Measurements from ENCODE around the gene CHCHD6. TPM values are rescaled to one million over a fixed set of nuclear protein-coding genes. Genes with fewer than 3 reads are reported as not detected.

CHCHD6 gene
- total and polyA plus RNA-seq, 2 donors (not counting 3 experiments of a cell fraction or from before 2014, with no cell fraction given): 8.4 to 10.1 TPM

DNA sequence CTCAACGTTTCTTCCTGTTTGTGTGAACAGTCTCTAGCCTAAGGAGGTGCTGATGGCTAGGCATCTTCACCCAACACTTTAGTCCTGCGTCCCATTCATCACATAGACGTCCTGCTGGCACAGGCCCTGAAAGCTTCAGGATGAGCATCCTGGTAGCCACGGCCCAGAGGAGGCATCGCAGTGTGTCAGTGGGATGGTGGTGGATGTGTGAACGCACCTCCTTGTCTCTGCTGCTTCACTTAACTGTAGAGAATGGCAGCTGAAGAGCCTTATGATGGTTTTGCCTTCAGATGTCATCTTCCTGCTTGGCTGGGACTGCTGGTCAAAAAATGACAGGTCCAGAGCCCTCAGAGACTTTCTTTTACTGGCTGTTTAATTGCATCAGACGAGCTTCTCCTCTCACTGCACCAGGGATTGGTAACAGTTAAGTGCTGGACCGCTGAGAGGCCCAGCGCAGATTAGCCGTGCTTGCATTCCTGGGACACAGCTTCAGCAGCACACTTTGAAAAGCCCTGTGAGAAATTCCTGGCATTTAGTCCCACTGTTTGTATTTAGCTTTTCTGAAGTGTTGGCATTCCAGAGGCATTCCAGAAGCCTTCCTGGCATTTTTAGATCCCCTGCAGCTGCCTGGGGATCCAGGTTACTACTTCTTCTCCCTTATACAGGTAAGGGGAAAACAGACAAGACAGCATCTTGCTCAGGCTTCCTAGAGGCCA, 146.5 kb downstream of the CHCHD6 start:
- dilution Hi-C loops (cut with MboI; ENCODE audit: extremely low pct_ligation_motif_present, low sequenced_read_pairs): no loop called here
- DNase-seq (ENCODE audit: low read depth, low spot score): no peak

More for the DNA sequence above, 146.5 kb downstream of the CHCHD6 start:
- TF ChIP-seq POLR2A (IDR thresholded peaks at IDR 0.05; ENCODE audit: low read depth, low read length) (no peak), POLR2AphosphoS5 (IDR thresholded peaks at IDR 0.05; ENCODE audit: insufficient read depth, low read depth, low read length) (no peak), GATA2 (IDR thresholded peaks at IDR 0.05; ENCODE audit: insufficient read depth, insufficient read length, low read depth, low read length) (no peak), MAX (IDR thresholded peaks at IDR 0.05; ENCODE audit: insufficient read depth, insufficient read length) (no peak), JUN (IDR thresholded peaks at IDR 0.05; ENCODE audit: borderline replicate concordance, insufficient read depth, insufficient read length, low read depth) (no peak), FOS (IDR thresholded peaks at IDR 0.05; ENCODE audit: borderline replicate concordance, insufficient read depth, low read length) (no peak), EZH2 (IDR thresholded peaks at IDR 0.05; ENCODE audit: borderline replicate concordance, low read depth, low read length, severe bottlenecking) (no peak), MYC (IDR thresholded peaks at IDR 0.05; ENCODE audit: low read depth, low read length) (no peak)
- TF ChIP-seq, protein P1, sequence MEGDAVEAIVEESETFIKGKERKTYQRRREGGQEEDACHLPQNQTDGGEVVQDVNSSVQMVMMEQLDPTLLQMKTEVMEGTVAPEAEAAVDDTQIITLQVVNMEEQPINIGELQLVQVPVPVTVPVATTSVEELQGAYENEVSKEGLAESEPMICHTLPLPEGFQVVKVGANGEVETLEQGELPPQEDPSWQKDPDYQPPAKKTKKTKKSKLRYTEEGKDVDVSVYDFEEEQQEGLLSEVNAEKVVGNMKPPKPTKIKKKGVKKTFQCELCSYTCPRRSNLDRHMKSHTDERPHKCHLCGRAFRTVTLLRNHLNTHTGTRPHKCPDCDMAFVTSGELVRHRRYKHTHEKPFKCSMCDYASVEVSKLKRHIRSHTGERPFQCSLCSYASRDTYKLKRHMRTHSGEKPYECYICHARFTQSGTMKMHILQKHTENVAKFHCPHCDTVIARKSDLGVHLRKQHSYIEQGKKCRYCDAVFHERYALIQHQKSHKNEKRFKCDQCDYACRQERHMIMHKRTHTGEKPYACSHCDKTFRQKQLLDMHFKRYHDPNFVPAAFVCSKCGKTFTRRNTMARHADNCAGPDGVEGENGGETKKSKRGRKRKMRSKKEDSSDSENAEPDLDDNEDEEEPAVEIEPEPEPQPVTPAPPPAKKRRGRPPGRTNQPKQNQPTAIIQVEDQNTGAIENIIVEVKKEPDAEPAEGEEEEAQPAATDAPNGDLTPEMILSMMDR (IDR thresholded peaks at IDR 0.05; ENCODE audit: extremely low read depth in 1 of 2, insufficient read depth in 1 of 2, low read depth in 1 of 2, low read length in 2 of 2): no peak
- H3K36me3 ChIP-seq (ENCODE audit: control insufficient read depth in 2 of 2, extremely low read depth in 1 of 2, insufficient read depth in 2 of 2, low read length in 2 of 2): no peaks in the 10 kb centered on the region
- intact Hi-C loops (cut with micrococcal nuclease): no loop called here
- H3K9me1 ChIP-seq (replicated peaks; ENCODE audit: control insufficient read depth, extremely low read depth, insufficient read depth, low read length): no peaks in the 10 kb centered on the region
- no peak overlapping the region for H3K9ac ChIP-seq (replicated peaks; ENCODE audit: extremely low read depth, insufficient read depth, low read length)
- ChIA-PET CTCF (interaction anchor here (1.3 kb wide), 1 partner anchor 15 kb away, joined by 3 read pairs; no protein-coding TSS in a partner anchor), POLR2A (no interaction called here)
- BruUV-seq (replicated peaks): no TSS peak
- H3K27ac ChIP-seq (ENCODE audit: insufficient read depth, low read depth, low read length): no peak overlapping the region
- H4K20me1 ChIP-seq (replicated peaks; ENCODE audit: control insufficient read depth, extremely low read depth, insufficient read depth, low read length): peaks cover 5% of the 10 kb centered on the region
- no peaks in the 10 kb centered on the region for H3K4me1 ChIP-seq (ENCODE audit: control insufficient read depth, extremely low read depth, insufficient read depth, low read length)
- no peak for FAIRE-seq
- no peak overlapping the region for H3K4me3 ChIP-seq (replicated peaks in 1 of 3; ENCODE audit: insufficient read depth in 1 of 3, low read depth in 1 of 3, low read length in 3 of 3)
- H2AFZ ChIP-seq (ENCODE audit: low read depth, low read length): no peak overlapping the region
- no peak overlapping the region for H3K4me2 ChIP-seq (ENCODE audit: insufficient read depth, low read length)
- H3K9me3 ChIP-seq (replicated peaks; ENCODE audit: control insufficient read depth, insufficient read depth, low read length): no peaks in the 10 kb centered on the region
- no peaks in the 10 kb centered on the region for H3K79me2 ChIP-seq (ENCODE audit: control insufficient read depth, insufficient read depth, low read length)
- no peaks in the 10 kb centered on the region for H3K27me3 ChIP-seq (ENCODE audit: control insufficient read depth in 2 of 2, insufficient read depth in 2 of 2, low read length in 2 of 2)

All from endothelial cell of umbilical vein (primary cell).